Activated CD8-positive, alpha-beta memory T cell treated with anti-CD3 and anti-CD28 coated beads for 48 hours (primary cell): ENCODE data around the gene GDI1.

Experiments used
- DNase-seq, 3 experiments: peaks; one replicate each; pipeline ENCODE4 v3.0.0-alpha.2; 2020; ENCODE audit warnings: low read depth in 2 of 3, low spot score in 2 of 3

Gene GDI1

DNA sequence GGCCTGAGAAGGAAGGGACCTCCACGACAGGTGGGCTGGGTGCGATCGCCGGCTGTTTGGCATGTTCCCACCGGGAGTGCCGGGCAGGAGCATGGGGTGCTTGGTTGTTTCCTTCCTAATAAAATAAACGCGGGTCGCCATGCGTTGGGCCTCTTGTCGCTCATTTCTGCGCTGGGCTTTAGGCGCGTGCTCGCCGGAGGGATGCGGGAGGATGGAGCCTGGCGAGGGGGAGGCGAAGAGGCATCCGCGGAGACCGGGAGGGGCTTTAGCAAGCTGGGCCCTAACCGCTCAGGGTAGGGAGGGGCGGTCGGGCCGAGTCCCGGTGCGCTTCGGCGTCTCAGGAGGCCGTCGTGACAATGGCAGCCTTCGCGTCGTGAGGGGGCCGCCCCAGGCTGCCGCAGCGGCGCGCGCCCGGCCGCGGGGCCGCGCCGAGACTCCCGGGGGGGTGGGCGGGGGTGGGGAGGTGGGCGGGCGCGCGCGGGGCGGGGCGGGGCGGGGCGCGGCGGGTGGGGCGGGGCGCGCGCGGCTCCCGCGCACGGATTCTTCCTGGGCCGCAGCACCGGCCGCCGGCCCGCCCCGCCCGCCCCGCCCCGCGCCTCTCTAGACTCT is 476 bp upstream of the GDI1 start:
- no peak for DNase-seq

DNA sequence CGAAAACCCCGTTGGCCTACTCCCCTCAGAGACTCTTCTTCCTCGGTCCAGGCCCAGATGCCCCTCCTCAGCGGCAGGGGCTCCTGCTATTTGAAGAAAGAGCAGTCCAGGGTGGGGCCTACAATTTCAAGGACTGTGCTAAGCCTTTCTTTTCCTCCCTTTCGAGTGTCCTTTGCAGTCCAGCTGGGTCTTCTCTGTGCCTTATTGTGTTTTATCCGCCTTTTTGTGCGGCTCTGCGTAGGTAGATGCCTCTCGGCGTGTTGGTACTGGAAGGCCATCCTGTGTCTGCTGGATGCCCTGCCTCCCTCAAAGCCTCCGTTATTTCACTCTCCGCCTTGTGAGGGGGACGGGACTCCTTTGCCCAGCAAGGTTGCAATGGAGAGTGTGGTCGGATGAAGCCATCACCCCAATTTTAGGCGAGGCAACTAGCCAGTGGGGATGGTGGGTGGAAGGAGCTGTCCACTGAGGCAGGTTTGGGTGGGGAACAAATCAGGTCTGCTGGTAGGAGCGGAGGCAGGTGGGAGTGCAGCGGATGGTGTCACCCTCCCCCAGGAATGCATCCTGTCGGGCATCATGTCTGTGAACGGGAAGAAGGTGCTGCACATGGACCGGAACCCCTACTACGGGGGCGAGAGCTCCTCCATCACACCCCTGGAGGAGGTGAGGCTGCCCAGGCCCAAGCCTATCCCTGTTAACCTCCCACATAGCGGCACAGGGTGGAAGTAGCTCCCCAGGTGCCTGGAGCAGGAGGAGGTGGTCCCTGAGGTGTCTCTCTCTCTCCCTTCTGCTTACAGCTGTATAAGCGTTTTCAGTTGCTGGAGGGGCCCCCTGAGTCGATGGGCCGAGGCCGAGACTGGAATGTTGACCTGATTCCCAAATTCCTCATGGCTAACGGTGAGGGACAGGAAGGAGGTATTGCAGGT is 1.3 kb downstream of the GDI1 start:
- DNase-seq: no peak

DNA sequence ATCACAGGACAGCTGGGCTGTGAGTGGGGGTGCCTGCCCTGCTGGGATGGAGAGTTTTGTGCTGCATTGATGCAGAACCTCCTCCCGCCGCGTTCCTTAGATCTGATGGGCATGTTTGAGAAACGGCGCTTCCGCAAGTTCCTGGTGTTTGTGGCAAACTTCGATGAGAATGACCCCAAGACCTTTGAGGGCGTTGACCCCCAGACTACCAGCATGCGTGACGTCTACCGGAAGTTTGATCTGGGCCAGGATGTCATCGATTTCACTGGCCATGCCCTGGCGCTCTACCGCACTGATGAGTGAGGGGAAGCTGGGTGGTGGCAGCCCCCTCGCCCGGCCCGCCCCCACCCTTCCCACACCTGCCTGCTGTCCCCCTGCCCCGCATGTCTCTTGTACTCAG is 2.9 kb downstream of the GDI1 start:
- no peak for DNase-seq

DNA sequence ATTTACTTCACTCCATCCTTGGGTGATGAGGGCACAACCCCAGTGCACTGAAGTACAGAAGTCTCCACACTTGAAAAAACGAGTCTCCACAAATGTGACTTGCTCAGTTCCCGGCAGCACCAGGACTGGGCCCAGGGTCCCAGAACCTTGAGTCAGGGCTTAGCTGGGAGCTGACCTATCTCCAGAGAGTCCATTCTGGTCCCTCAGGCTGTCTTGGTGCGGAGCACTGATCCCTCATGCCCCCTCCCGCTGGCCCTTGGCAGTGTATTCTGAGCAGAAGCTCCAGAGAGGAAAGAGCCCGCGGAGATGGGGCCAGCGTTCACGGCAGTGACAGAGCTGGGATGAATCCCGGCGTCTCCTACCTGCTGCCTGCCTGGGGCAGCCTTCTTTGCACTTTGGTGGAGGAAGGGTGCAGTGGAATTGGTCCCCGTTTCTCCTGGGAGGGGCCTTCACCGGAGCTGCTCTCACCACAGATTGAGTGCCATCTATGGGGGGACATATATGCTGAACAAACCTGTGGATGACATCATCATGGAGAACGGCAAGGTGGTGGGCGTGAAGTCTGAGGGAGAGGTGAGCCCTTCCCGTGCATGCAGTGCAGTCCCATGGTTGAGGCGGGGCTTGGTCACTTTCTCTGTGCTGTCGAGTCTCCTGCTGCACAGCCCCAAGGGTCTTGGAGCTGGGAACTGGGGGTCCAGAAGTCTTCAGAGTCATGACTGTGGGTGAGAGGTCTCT is 3.8 kb downstream of the GDI1 start:
- DNase-seq: no peak

DNA sequence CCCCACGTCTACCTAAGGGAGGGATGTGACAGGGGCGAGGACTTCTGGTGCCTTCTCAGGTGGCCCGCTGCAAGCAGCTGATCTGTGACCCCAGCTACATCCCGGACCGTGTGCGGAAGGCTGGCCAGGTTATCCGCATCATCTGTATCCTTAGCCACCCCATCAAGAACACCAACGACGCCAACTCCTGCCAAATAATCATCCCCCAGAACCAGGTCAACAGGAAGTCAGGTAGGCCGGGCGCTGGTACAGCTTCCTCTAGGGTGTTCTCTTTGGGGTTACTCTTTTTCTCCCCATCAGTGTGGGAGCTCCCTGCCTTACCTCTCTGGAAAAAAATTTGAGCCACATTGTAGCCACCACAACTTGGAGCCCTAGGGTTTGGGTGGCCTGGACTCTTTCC is 4.6 kb downstream of the GDI1 start:
- no peak for DNase-seq

DNA sequence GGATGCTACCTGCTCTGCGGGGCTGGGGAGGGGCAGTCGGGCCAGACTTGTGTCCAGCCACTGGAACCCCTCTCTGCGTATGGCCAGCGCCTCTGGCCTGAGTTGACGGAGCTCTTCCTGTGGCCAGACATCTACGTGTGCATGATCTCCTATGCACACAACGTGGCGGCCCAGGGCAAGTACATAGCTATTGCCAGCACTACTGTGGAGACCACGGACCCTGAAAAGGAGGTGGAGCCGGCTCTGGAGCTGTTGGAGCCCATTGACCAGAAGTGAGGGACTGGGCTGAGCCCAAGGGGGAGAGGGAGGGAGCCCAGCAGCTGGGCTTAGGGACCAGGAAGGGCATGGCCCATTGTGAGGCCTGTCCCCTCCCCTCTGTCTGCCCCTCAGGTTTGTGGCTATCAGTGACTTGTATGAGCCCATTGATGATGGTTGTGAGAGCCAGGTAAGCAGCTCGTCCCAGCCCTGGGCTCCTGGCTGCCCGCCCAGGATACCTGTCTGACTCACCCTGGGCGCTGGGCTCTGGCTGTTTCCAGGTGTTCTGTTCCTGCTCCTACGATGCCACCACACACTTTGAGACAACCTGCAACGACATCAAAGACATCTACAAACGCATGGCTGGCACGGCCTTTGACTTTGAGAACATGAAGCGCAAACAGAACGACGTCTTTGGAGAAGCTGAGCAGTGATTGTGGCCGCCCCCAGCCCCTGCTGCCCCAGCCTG is 5.2 kb downstream of the GDI1 start:
- DNase-seq: no peak

DNA sequence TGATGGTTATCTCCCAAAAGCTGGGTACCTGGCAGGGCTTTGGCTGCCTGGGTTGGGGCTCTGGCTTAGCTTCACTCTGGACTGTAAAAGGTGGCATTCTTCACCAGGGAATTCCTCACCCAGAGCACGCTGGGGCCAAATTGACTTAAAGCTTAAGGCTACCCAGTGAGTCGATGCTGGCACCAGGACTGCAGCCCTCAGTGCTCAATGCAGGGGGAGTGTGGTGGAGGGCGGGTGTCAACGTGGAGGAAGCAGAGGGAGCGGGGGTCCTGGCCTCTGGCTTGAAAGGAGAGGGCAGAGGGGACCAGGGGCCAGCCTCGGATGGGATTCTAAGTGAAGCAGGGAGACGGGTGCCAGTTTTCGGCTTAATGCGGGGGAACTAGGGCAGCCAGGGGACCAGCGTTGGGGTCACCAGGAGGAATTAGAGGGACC is 6.5 kb downstream of the GDI1 start:
- DNase-seq: no peak

DNA sequence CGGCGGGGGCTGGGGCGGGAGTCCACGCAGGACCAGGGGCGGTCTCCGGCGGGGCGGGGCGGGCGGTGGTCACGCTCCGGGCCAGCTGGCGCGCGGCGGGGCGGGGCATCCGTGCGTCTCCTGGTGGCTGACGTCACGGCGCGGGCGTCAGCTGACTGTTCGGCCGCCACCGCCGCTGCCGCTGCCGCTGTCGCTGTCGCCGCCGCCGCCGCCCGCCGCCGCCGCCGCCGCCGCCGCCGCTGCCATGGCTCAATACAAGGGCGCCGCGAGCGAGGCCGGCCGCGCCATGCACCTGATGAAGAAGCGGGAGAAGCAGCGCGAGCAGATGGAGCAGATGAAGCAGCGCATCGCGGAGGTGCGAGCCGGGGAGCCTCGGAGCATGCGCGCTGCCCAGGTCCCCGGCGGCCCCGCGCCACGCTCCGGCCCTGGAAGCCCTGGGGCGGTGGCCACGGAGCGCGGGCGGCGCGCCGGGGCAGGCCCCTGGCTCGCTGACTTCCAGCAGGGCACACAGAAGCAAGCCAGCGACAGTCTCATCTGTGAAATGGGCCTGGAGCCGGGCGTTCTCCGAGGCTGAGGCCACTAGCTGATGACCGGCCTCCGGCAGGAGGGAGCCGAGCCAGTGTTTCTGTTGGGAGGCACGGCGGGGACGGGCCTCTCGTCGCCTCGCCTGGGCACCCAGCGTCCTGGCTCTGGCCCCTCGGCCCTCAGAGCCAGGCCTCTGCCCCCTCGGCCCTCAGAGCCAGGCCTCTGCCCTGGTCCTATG is 7.2 kb downstream of the GDI1 start, which contains the start of gene FAM50A:
Gene FAM50A, plus strand, starts transcription at position 150 of the 763 bp plus-strand sequence. Its CDS starts 95 bp downstream, at position 245.
- peak in 1 of 3 experiments; percentile 48 for DNase-seq

DNA sequence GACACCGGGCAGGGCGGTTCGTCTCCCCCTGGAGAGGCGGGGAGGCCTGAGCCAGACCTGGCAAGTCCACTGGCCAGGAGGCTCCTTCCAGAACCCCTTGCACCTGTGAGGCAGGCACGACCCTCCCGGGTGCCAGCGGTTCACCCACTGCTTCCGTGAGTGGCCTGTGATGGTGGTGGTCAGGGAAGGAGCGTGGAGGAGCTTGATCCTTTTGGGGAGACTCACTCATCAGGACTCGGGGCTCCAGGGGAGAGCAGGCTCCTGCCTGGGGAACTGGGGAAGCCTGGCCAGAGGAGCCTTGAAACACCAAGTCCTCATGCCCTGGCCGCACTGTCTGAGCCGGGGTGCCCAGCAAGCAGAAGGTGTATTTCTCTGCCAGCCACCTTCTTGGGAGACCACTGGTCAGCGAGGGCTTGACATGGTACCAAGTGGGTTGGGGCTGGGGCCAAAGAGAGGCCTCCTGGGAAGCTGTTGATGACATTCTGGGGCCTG is 7.8 kb downstream of the GDI1 start:
- no peak for DNase-seq

DNA sequence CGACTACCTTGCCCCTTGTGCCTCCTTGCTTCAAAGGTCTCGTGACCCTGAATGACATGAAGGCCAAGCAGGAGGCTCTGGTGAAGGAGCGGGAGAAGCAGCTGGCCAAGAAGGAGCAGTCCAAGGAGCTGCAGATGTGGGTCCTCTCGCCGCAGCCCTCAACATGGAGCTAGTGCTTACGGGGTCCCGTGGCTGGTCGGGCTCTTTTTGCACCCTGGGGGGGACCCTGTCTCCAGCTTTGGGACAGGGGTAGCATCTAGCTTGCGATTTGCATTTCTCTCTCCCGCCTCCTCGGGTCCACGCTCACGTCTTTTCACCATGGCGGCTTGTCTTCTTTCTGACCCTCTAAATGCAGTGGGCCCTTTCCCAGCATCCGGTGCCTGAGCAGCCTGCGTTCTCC is 8.8 kb downstream of the GDI1 start:
- DNase-seq: no peak

DNA sequence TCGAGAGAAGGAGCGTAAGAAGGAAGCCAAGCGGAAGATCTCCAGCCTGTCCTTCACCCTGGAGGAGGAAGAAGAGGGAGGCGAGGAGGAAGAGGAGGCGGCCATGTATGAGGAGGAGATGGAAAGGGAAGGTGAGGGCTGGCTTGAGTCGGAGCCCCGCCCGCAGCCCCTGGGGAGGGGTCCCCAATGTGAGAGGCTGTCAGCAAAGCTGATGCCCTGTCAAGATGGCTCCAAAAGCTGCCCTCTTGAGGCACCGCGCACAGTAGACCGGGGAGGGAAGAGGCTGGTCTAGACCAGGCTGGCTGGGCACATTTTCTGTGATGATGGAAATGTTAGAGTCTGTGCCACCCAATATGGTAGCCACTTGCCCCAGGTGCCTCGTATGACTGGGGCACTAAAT is 9.5 kb downstream of the GDI1 start:
- no peak for DNase-seq

DNA sequence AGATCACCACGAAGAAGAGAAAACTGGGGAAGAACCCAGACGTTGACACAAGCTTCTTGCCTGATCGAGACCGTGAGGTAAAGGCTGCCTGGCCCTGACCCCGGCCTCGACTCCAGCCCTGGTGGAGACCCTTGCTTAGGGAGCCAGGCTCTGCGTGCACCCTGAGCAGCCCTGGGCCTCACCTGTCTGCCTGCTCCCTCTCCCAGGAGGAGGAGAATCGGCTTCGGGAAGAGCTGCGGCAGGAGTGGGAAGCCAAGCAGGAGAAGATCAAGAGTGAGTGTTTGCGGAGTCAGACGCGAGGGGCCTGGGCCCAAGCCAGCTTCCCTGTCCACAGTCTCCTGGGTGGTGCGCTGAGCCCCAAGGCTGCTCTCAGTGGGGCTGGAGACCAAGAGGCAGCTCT is 11.5 kb downstream of the GDI1 start:
- DNase-seq: no peak

DNA sequence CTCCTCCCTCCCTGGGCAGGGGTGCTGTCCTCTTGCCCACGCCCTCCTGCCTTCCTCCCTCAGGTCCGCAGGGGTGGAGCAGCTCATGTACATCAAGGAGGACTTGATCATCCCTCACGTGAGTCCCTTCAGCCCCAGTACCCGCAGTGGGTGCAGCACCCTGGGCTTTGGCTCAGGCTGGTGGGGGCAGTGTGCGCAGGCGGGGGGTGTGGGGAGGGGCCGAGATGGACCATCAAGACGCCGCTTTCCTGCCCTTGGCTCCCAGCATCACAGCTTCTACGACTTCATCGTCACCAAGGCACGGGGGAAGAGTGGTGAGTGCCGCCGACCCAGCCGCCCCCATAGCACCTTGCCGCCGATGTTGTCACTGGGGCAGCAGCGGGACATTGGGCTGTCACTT is 12.7 kb downstream of the GDI1 start:
- no peak for DNase-seq

DNA sequence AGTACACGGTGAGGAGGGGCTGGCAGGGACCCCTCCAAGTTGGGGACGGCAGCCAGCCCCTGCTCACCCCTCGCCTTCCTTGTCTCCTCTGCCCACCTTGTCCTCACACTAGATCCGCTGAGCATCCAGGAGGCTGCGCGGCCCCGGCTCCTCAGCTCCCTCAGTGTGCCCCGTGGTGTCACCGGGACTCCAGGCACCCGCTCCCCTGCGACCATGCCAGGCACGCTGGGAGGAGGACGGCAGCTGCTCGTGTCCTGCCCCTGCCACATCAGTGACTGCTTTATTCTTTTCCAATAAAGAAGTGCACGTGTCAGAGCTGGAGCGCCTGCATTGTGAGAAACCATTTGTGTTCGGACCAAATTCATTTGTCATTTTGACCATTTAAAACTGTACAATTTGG is 13.4 kb downstream of the GDI1 start:
- no peak for DNase-seq

DNA sequence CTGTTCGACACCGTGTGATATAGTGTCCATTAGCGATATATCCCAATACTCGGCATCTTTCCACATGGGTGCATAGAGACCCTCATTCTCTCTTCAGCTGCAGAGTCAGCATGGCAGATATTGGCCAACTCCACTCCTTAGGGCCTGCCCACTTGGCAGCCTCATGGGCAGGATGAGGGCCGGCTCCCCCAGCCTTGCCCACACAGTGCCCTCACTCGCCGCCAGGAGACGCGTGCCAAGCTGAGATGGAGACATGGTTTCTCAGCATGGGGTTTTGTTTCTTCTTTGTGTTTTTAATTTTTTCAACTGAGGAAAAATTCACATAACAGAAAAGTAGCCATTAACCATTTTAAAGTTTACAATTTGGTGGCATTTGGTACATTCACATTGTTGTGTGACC is 15.9 kb downstream of the GDI1 start:
- DNase-seq: no peak

DNA sequence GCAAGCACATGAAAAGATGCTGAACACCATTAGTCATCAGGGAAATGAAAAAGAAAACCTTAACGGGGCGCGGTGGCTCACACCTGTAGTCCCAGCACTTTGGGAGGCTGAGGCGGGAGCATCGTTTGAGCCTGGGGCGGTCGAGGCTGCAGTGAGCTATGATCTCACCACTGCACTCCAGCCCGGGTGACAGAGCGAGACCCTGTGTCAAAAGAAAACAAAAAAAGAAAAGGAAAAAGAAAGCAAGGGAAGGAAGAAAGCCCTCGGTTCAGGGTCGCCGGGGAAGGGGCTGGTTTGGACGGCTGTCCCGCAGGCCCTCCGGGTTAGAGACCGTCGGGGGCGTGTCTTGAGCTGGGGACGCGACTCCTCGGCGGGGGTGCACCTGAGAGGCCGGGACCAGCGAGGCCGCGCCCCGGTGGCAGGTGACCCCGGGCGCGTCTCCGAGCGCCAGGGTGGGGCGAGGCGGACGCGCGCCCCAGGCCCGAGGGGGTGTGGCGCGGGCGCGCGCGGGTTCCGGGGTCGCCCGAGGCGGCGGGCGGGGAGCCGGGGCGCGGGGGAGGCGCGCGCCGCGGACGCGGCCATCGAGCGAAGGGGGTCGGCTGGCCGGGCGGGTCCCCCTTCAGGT is 20.6 kb downstream of the GDI1 start:
- DNase-seq: peak in 1 of 3 experiments; percentile 22

DNA sequence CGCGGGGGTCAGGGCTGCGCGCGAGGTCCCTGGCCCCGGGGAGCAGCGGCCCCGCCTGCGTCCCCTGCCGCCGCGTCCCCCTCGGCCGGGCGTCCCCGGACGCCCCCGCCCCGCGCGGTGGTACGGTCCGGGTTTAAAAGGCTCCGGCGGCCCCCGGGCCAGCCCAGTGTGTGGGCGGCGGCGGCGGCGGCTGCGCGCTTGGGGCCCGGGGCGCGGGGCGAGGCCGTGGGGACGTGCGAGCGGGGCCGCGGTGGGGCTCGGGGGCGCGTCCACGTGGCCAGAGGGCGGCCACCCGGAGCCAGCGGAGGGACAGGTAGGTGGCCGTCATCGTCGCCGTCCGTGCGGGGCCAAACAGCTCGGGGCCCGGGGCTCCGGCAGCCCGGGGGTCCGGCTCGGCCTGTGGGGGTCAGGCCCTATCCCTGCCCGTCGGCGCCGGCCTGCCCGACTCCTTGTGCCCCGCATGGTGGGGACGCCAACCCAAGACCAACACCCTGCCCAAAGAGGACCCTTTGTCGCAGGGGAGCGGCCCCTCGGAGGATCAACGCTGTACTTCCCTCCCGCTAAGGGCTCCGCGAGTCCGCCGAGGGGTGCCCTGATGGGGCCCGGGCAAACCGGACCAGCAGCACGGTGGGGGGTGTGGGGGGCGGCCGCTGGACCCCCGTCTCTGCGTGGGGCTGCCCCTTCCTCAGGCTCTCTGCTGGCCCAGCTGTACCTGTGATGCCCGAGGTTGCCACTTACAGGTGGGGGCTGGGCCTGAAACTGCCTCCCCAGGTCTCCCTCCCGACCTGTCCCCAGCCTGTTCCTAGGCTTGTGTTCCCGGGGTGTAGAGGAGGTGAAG is 21.4 kb downstream of the GDI1 start, which contains the start of gene PLXNA3:
Gene PLXNA3, plus strand, starts transcription at position 166 of the 838 bp plus-strand sequence. CDS start 1,903 bp downstream, outside the sequence.
- peak in 1 of 3 experiments; percentile 40 for DNase-seq

DNA sequence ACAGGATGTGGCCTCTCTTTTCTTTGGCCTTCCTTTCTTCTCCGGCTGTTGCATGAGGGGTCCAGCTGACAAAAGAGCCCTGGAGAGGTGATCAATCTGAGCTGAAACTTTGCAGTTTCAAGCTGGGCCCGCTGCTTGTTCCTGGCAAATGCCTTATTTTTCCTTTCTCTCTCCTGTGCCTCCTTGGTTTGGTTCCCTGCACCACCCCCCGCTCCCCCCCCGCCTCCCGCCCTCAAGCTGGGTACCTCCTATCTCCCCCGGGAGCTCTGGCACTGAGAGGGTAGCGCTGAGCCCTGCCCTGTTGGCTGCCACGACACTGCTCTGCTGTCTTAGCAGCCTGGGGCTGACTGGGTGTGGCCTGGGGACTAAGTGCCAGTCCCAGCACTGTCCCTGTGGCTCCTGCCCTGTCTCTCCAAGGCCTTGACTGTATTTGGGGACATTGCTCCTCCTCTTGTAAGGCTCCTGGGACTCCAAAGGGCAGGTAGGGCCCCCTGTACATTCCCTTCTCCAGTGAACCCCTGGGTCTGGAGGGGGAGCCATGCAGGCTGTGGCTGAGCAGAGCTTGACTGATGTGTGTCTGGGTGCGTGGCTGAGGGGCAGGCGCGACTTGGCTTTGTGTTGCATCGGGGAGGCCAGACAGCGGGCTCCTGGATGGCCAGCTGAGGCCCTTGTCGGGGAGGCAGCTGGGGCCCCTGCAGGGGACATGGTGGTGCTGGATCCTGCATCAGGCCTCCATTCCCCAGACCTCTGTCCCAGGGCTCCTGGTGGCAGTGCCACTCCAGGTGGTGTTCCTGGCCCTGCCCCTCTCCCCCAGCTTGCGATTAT is 22.2 kb downstream of the GDI1 start:
- no peak for DNase-seq
